ENCODE measurements around the gene SHROOM3.

Gene SHROOM3

GRCh38 chr4:76674983-76675382 lies 240.0 kb downstream of the SHROOM3 start:
- no peak for DNase-seq

DNA sequence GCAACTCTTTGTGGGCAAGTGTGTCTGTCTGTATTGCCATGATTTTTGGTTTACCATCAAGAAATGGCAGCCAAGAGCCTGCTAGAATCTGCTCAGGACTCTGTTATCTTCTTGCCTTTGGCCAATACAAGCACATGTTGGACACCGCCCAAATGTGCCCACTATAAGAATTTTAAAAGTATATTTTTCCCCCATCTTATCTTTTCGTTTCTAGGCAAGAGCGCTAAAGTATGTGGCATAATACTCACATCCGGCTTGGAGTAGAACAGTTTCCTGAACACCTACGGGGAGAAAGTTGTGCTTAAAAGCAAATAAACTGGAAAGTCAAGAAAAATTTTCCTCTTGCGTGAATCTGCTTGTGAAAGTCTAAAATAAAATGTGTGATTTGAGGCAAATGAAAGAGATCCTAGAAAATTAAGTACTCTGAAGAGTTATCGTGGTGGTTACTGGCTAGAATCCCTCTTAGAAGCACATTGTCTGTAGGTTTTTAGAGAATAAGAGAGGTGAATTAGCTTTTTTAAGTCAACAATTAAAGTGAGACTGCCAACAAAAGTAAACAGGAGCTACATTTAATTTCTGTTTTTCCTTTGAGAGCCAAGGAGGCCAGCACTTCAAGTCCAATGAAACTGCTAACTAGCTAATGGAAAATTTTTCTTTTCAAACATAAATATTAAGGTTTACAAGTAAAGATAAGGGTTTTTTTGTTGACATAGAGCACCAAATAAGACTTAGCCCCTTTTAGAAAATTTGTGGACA lies 242.7 kb downstream of the SHROOM3 start:
- no peak for DNase-seq

DNA sequence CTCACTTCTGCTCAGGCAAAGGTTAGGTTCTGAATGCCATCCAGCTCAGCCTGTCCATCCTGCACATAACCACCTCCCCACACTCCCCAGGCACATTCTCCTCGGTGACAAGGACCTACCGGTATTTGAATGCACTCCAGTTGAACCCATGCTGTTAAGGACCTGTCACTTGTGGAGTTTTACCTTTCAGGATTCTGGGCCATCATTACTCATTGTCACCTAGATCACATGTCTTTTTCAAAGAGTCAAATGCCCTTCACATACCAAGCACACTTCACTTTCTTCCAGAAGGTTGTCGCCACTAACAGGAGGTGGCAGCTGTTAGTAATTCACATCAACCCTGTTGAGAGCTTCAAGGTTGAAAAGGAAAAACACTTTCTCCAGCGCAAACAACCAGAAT lies 244.7 kb downstream of the SHROOM3 start:
- no peak for DNase-seq

GRCh38 chr4:76680952-76681351 lies 245.9 kb downstream of the SHROOM3 start:
- DNase-seq: no peak

DNA sequence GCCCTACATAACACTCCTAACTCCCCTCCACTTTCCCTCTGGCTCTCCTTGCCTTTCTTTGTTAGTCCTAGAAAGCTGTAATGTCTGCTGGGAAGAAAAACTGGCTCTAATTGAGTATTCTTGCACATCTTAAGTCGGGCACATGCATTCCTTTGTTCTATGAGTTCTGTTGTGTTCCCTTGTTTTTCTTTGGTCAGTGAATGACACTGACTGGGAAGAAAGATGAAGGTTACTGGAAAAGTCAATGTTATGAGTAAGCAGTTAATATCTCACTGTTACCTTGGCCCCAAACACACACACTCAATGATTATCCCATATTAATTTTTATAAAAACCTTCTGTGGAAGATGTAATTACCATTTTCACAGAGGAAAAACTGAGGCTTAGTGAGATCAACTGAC lies 247.0 kb downstream of the SHROOM3 start:
- DNase-seq: no peak

DNA sequence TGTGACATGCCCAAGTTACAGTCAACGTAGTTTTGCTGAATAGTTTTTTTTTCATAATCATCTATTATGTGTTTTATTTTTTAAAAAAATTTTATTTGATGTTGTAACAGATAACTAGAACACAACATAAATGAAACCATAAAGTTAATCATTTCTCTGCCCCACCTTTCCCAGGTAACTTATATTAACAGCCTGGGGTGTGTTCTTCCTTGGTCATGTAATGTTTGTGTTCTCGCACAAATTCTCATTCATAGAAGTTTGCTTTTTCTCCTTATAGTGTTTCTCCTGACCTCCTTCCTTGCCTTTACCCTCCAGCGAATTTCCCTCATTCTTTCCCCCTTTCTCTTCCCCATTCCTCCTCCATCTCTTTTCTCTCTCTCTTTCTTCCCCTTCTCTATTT lies 248.1 kb downstream of the SHROOM3 start:
- DNase-seq: no peak

DNA sequence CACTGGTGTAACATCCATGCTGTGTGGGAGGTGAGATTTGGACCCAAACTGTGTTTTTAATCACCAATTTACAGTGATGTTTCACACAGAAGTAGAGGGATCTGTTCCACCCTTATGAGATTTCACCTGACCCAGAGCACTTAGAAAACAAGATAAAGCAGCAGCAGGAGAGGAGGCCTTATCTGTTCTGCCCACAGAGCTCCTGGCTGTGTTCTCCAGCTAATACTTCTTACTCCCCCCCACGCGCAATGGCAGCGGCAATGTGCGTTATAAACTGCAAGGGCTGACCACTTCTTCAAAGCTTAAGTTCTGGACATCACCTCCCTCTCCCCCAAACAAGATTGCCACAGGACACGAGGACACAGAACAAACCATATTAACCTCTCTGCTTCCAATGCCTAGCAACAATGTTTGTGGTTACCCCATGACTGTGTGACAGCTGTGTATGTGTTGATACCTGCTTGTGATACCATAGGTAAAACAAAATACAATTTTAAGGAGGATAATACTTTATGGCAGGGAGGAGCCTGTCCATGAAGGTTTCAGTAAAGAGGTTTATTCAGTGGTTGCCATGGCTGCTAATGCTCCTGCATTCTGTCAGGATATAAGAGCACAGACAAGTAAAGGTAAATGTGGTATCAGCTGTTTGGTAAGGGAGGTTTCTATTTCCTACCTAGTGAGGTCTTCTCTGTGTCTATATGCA lies 252.9 kb downstream of the SHROOM3 start:
- DNase-seq: no peak

DNA sequence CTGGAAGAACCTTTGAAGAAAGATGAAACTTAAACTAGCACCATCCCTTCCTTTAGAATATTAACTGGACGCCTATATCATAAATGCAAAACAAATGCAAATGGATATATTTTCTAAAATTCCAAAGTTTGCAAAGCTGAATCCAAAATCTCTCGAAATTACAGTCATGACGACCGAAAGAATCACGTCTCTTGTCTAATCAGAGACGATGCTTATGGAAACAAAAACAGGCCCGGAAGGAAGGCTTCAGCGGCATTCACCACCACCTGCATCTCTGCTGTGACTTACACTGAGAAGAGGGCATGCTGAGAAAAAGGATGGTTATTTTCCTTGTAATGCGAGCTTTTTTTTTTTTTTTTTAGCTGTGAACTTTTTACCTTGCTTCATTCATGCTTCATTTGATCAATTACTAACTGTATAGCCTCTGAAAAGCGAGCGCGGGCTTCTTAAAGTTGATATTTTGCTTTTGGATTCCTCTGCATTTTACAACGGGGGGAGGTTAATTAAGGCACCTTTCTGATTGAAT lies 253.7 kb downstream of the SHROOM3 start:
- DNase-seq: no peak

GRCh38 chr4:76689145-76689817 lies 254.3 kb downstream of the SHROOM3 start:
- DNase-seq: no peak

- DNase-seq: no peak
Observed at GRCh38 chr4:76690011-76690905, 255.2 kb downstream of the SHROOM3 start.

DNA sequence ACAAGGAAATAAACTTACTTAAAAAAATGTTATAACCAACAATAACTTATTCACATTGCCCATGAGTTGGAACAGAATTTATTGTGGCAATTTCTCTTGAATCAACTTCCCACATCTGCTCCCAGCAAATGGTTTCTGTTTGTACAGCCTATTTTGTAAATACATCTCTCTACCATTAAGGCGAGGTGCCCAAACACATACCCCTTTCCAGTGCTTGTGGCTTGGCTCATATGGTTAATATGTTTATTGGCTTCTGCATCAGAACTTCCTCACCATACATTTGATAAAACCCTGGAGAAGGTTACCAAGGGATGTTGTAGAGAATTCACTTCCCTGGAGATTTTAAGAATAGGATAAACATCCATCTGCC lies 255.9 kb downstream of the SHROOM3 start:
- no peak for DNase-seq

- no peak for DNase-seq
Observed at GRCh38 chr4:76691807-76692582, 257.0 kb downstream of the SHROOM3 start.

GRCh38 chr4:76692761-76693160 lies 257.7 kb downstream of the SHROOM3 start:
- DNase-seq: no peak

DNA sequence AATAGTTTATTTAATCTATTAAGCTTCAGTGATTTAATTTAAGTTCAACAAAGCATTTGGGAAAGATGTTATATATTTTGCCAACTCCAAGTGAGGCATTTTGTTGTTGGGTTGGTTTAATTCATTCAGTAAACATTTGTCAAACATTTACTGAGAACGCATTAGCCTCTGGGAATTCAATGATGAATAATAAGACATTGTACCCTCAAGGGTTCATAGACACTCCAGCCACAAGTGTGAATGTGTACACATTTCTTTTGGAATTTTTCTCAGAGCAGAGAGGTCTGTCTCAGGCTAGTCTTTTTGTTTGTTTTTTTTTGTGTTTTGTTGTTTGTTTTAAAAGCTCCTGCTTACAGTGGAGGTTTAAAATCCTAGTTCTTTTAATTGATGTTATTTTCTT lies 259.0 kb downstream of the SHROOM3 start:
- no peak for DNase-seq

DNA sequence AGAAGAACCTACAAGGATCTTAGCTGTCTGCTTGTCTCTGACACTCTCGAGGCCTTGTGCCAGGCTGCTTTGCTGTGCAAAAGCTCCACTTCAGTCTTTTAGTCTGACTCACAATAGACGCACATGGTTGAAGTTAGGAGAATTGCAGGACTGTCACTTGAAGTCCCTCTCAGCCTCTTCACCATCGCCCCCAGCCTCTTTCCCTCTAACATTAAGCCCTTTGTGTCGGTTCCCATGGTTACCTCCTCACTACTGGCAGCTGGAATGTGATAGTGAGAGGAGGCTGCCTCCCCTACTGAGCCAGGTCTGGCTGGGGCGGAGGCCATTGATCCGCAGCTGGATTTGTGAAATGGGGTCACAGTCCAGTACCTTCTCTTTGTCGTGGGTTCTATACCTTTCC lies 261.1 kb downstream of the SHROOM3 start:
- no peak for DNase-seq

DNA sequence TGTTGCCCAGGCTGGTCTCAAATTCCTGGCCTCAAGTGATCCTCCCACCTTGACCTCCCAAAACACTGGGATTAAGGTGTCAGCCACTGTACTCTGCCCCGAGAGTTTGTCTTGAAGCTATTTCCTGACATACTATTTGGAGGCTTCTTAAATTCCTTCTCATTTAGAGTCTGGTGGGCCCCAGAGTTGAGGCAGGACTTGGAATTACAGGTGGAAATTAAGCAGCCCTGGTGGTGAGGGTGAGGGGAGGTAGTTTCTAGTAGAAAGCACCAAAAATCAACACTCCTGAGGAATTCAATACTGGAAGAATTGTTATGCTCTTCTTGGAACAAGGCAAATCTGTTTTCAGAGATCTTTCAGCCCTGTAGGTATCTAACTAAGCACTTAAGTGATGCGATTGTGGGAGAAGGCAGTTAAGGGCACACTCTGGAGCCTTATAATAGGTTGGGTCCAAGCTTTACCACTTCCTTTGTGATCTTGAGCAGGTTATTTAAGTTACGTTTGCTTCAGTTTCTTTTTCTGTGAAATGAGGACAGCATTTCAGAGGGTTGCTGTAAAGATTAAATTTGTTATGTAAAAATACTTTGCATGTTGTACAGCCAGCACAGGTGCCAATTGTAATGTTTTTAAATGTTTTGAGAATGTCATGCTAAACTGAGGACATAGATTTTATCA lies 262.2 kb downstream of the SHROOM3 start:
- DNase-seq: no peak

GRCh38 chr4:76698141-76698540 lies 263.1 kb downstream of the SHROOM3 start:
- no peak for DNase-seq

DNA sequence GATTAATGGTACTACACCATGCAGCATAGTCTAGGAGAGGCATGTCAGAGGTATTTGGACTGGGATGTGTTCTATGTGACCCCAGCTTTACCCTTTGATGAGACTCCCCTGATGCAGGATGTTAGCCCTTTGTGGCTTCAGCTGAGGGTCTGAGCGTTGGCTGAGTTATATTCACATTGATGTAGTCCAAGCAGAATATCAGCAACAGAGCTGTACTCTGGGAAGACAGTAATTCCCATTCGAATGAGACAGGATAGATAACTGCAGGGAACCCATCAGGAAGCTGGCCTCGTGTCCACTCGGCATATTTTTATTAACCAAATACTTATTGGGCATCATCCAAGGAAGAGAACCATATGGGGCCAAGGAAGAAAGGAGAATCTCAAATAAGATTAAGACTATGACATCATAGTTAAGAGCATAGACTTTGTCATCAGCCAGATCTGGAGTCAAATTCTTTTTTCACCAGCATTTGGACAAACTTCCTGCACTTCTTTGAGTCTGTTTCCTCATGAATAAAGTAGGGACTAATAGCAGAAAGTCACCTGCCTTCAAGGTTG lies 264.8 kb downstream of the SHROOM3 start:
- DNase-seq: no peak

GRCh38 chr4:76702440-76703122 lies 267.6 kb downstream of the SHROOM3 start:
- DNase-seq: no peak

GRCh38 chr4:76703123-76703490 lies 268.1 kb downstream of the SHROOM3 start:
- DNase-seq: no peak

DNA sequence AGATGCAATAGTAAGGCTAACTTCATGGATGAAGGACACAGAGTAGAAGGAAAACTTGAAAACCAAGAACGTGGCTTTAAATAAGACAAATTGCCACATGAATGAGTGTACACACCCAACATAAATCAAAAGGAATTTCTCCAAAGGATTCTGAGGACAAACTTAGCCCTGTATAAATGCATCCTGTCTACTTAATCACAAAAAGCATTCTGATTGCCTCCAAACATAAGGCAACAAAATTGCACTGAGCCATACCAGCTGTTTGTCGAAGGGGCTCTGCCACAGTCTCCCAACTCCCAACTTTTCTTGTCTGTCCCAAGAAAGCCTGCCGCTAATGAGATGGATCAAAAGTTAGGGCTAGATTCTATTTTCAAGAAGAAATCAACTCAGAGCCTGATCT lies 268.6 kb downstream of the SHROOM3 start:
- DNase-seq: no peak

All from Kasumi-1 (cell line).